Measurements from ENCODE around the gene TRIM40.
"Not testable (repeated sequence)": the region's sequence is repeated elsewhere in the genome, so short reads cannot be mapped to it uniquely, and the experiment has no call there.

The TRIM40 gene

DNA sequence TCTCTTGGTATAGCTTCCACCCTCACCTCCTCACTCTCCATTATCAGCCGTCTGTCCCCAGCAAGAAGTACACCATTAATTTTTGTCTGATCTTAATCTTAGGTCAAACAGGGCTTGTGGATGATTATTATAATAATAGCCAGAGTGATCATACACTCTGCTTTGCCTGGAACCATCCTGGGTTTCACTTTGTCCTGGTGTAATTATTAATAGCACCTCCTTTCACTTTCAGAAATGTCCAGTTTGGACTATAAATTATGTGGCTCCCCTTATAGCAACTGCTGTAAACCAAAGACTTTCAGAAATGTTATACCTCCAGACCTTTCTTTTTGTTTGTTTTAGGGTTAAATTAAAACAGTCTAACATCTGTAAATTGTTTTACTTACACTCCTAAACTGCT lies 22.1 kb upstream of the TRIM40 start:
- POLR2A ChIA-PET: no interaction called here
- no peaks in the 10 kb centered on the region for H3K4me1 ChIP-seq (ENCODE audit: control extremely low read depth in 1 of 4, control insufficient read depth in 4 of 4, insufficient read depth in 4 of 4, low read length in 3 of 4)
- H3K27ac ChIP-seq (ENCODE audit: insufficient read depth in 1 of 2, low read depth in 1 of 2, low read length in 2 of 2, poor library complexity in 1 of 2, severe bottlenecking in 2 of 2): no peak overlapping the region
- H3K9me3 ChIP-seq (ENCODE audit: control extremely low read depth in 1 of 5, control insufficient read depth in 4 of 5, insufficient read depth in 2 of 5, low read depth in 1 of 5, low read length in 4 of 5): no peaks in the 10 kb centered on the region
- H3K36me3 ChIP-seq (ENCODE audit: control insufficient read depth in 4 of 4, insufficient read depth in 4 of 4, low read length in 3 of 4): no peaks in the 10 kb centered on the region
- peaks cover 13 to 55% (median 28%) of the 10 kb centered on the region in 5 experiments for H3K27me3 ChIP-seq (replicated peaks in 2 of 5; ENCODE audit: control insufficient read depth in 4 of 5, insufficient read depth in 5 of 5, low read length in 4 of 5)
- H3K4me3 ChIP-seq (ENCODE audit: control insufficient read depth in 1 of 7, extremely low read depth in 1 of 7, insufficient read depth in 4 of 7, low read depth in 2 of 7, low read length in 6 of 7): no peak overlapping the region
- DNase-seq: no peak
- WGBS (ENCODE audit: insufficient coverage): no CpG with 5 or more reads among the region's 1 CpG
- CTCF ChIA-PET: interaction anchor here (1.1 to 4.0 kb wide), 3 partner anchors 11 to 27 kb away, joined by 3 to 25 read pairs (median 16); no protein-coding TSS in a partner anchor

DNA sequence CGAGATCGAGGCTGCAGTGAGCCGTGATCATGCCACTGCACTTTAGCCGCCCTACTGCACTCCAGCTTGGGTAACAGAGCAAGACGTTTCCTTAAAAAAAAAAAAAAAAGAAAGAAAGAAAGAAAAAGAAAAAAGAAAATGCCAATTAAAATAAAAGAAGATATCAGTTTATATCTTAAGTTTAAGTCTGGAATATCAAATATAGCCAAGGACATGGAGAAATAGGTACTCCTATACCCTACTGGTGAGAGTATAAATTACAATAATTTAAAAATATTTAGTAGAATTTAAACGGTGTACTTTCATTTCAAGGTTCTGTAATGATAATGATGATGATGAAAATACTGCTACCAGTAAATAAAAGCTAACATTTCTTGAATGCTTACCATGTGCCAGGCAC lies 19.2 kb upstream of the TRIM40 start:
- Histone ChIP-seq H3K4me3 (ENCODE audit: control insufficient read depth in 1 of 7, extremely low read depth in 1 of 7, insufficient read depth in 4 of 7, low read depth in 2 of 7, low read length in 6 of 7) (no peak overlapping the region), H3K27me3 (replicated peaks in 2 of 5; ENCODE audit: control insufficient read depth in 4 of 5, insufficient read depth in 5 of 5, low read length in 4 of 5) (peaks cover 8 to 35% (median 22%) of the 10 kb centered on the region in 5 experiments), H3K27ac (ENCODE audit: insufficient read depth in 1 of 2, low read depth in 1 of 2, low read length in 2 of 2, poor library complexity in 1 of 2, severe bottlenecking in 2 of 2) (no peak overlapping the region), H3K9me3 (ENCODE audit: control extremely low read depth in 1 of 5, control insufficient read depth in 4 of 5, insufficient read depth in 2 of 5, low read depth in 1 of 5, low read length in 4 of 5) (no peaks in the 10 kb centered on the region), H3K36me3 (ENCODE audit: control insufficient read depth in 4 of 4, insufficient read depth in 4 of 4, low read length in 3 of 4) (no peaks in the 10 kb centered on the region), H3K4me1 (ENCODE audit: control extremely low read depth in 1 of 4, control insufficient read depth in 4 of 4, insufficient read depth in 4 of 4, low read length in 3 of 4) (no peaks in the 10 kb centered on the region)
- ChIA-PET CTCF (interaction anchor here (0.6 to 2.5 kb wide), 5 partner anchors 9 to 1266 kb away, joined by 3 to 20 read pairs (median 3); no protein-coding TSS in a partner anchor), POLR2A (no interaction called here)
- WGBS (ENCODE audit: insufficient coverage): 93% methylated on average over 3 of the region's 6 CpGs
- no peak for DNase-seq

DNA sequence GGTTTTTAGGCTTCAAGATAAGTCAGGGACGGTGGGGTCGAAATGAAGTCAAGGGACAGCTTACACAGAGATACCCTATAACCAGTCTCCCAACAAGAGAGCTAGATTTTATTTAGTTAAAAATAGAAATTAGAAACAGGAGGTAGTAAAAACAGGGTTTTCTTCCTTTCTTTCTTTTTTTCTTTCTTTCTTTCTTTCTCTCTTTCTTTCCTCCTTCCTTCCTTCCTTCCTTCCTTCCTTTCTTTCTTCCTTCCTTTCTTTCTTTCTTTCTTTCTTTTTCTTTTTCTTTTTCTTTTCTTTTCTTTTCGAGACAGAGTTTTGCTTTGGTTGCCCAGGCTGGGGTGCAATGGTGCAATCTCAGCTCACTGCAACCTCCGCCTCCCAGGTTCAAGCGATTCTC lies 17.2 kb upstream of the TRIM40 start:
- H3K36me3 ChIP-seq (ENCODE audit: control insufficient read depth in 4 of 4, insufficient read depth in 4 of 4, low read length in 3 of 4); H3K9me3 ChIP-seq (ENCODE audit: control extremely low read depth in 1 of 5, control insufficient read depth in 4 of 5, insufficient read depth in 2 of 5, low read depth in 1 of 5, low read length in 4 of 5); H3K4me1 ChIP-seq (ENCODE audit: control extremely low read depth in 1 of 4, control insufficient read depth in 4 of 4, insufficient read depth in 4 of 4, low read length in 3 of 4); H3K27ac ChIP-seq (ENCODE audit: insufficient read depth in 1 of 2, low read depth in 1 of 2, low read length in 2 of 2, poor library complexity in 1 of 2, severe bottlenecking in 2 of 2); POLR2A ChIA-PET; H3K4me3 ChIP-seq (ENCODE audit: control insufficient read depth in 1 of 7, extremely low read depth in 1 of 7, insufficient read depth in 4 of 7, low read depth in 2 of 7, low read length in 6 of 7); DNase-seq: not testable (repeated sequence)
- WGBS (ENCODE audit: insufficient coverage): 93% methylated on average over 2 of the region's 5 CpGs
- H3K27me3 ChIP-seq (replicated peaks in 2 of 5; ENCODE audit: control insufficient read depth in 4 of 5, insufficient read depth in 5 of 5, low read length in 4 of 5): peaks cover 2 to 17% (median 6%) of the 10 kb centered on the region in 5 experiments
- CTCF ChIA-PET: interaction anchor here (1.3 to 1.5 kb wide), 2 partner anchors 12 to 17 kb away, joined by 3 to 5 read pairs; no protein-coding TSS in a partner anchor

GRCh38 chr6:30121446-30122366 lies 14.2 kb upstream of the TRIM40 start:
- H3K27me3 ChIP-seq (replicated peaks in 2 of 5; ENCODE audit: control insufficient read depth in 4 of 5, insufficient read depth in 5 of 5, low read length in 4 of 5): peaks cover 0 to 19% (median 3%) of the 10 kb centered on the region in 5 experiments
- 94% methylated on average over 8 of the region's 10 CpGs for WGBS (ENCODE audit: insufficient coverage)
- DNase-seq: no peak
- no peak overlapping the region for H3K27ac ChIP-seq (ENCODE audit: insufficient read depth in 1 of 2, low read depth in 1 of 2, low read length in 2 of 2, poor library complexity in 1 of 2, severe bottlenecking in 2 of 2)
- no peak overlapping the region for H3K4me3 ChIP-seq (ENCODE audit: control insufficient read depth in 1 of 7, extremely low read depth in 1 of 7, insufficient read depth in 4 of 7, low read depth in 2 of 7, low read length in 6 of 7)
- H3K4me1 ChIP-seq (ENCODE audit: control extremely low read depth in 1 of 4, control insufficient read depth in 4 of 4, insufficient read depth in 4 of 4, low read length in 3 of 4): no peaks in the 10 kb centered on the region
- no peaks in the 10 kb centered on the region for H3K36me3 ChIP-seq (ENCODE audit: control insufficient read depth in 4 of 4, insufficient read depth in 4 of 4, low read length in 3 of 4)
- CTCF ChIA-PET: interaction anchor here (0.6 to 1.5 kb wide), 5 partner anchors 10 to 375 kb away, joined by 3 to 4 read pairs (median 3); no protein-coding TSS in a partner anchor
- POLR2A ChIA-PET: no interaction called here
- no peaks in the 10 kb centered on the region for H3K9me3 ChIP-seq (ENCODE audit: control extremely low read depth in 1 of 5, control insufficient read depth in 4 of 5, insufficient read depth in 2 of 5, low read depth in 1 of 5, low read length in 4 of 5)

GRCh38 chr6:30122515-30122914 lies 13.4 kb upstream of the TRIM40 start:
- ChIA-PET POLR2A (no interaction called here), CTCF (interaction anchor here (1.0 to 1.2 kb wide), 4 partner anchors 9 to 45 kb away, joined by 3 to 4 read pairs (median 3); no protein-coding TSS in a partner anchor)
- no peak overlapping the region for H3K27ac ChIP-seq (ENCODE audit: insufficient read depth in 1 of 2, low read depth in 1 of 2, low read length in 2 of 2, poor library complexity in 1 of 2, severe bottlenecking in 2 of 2)
- H3K4me3 ChIP-seq (ENCODE audit: control insufficient read depth in 1 of 7, extremely low read depth in 1 of 7, insufficient read depth in 4 of 7, low read depth in 2 of 7, low read length in 6 of 7): no peak overlapping the region
- H3K27me3 ChIP-seq (replicated peaks in 2 of 5; ENCODE audit: control insufficient read depth in 4 of 5, insufficient read depth in 5 of 5, low read length in 4 of 5): peaks cover 0 to 27% (median 3%) of the 10 kb centered on the region in 5 experiments
- WGBS (ENCODE audit: insufficient coverage): no CpG with 5 or more reads among the region's 2 CpGs
- H3K9me3 ChIP-seq (ENCODE audit: control extremely low read depth in 1 of 5, control insufficient read depth in 4 of 5, insufficient read depth in 2 of 5, low read depth in 1 of 5, low read length in 4 of 5): no peaks in the 10 kb centered on the region
- no peaks in the 10 kb centered on the region for H3K36me3 ChIP-seq (ENCODE audit: control insufficient read depth in 4 of 4, insufficient read depth in 4 of 4, low read length in 3 of 4)
- no peak for DNase-seq
- H3K4me1 ChIP-seq (ENCODE audit: control extremely low read depth in 1 of 4, control insufficient read depth in 4 of 4, insufficient read depth in 4 of 4, low read length in 3 of 4): peaks cover 0 to 3% (median 0%) of the 10 kb centered on the region in 4 experiments

DNA sequence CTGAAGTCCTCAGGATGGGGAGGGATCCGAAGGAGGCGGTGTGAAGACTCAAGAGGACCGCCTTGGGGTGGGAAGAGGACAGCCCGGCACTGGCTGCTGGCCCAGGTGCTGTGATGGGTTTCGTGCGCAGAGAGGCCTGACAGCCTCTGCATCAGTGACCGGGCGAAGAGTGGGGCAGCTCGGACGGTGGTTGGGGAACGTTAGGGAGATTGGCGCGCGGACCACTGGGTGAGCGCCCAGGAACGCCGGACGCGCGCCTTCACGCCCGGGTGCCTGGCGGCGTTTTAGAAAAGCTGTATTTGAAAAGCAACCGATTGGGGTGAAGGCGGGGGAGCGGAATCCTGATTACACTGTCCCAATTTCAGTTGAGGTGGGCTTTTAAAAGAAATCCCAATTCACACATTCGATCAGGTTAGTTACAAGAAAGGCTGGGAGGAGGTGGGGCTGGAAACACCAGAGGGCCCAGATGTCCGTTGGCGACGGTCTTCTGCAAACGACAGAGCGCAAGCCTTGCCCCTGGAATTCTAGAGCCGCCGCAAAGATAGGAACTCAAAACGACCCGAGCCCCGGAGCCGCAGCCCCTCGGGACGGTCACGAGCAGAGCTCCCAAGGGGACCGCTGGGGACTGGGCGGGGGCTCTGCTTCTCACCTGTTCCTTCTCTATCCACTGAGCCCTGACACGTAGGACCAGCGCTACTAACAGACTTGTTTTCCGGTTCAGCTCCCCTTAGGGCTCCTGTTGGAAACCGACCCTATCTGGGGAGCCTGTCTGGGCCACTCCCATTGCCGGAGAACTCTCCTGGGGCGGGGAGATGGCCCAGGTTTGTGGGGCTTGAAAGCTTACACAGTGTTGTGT lies 8.5 kb upstream of the TRIM40 start:
- H3K4me1 ChIP-seq (ENCODE audit: control extremely low read depth in 1 of 4, control insufficient read depth in 4 of 4, insufficient read depth in 4 of 4, low read length in 3 of 4): peaks cover 0 to 12% (median 5%) of the 10 kb centered on the region in 4 experiments
- no peak overlapping the region for H3K27ac ChIP-seq (ENCODE audit: insufficient read depth in 1 of 2, low read depth in 1 of 2, low read length in 2 of 2, poor library complexity in 1 of 2, severe bottlenecking in 2 of 2)
- peak overlapping the region in 2 of 7 experiments; percentile 1 to 14 for H3K4me3 ChIP-seq (ENCODE audit: control insufficient read depth in 1 of 7, extremely low read depth in 1 of 7, insufficient read depth in 4 of 7, low read depth in 2 of 7, low read length in 6 of 7)
- H3K9me3 ChIP-seq (ENCODE audit: control extremely low read depth in 1 of 5, control insufficient read depth in 4 of 5, insufficient read depth in 2 of 5, low read depth in 1 of 5, low read length in 4 of 5): no peaks in the 10 kb centered on the region
- 33% methylated on average over 50 of the region's 50 CpGs for WGBS (ENCODE audit: insufficient coverage)
- peaks cover 15 to 69% (median 29%) of the 10 kb centered on the region in 5 experiments for H3K27me3 ChIP-seq (replicated peaks in 2 of 5; ENCODE audit: control insufficient read depth in 4 of 5, insufficient read depth in 5 of 5, low read length in 4 of 5)
- H3K36me3 ChIP-seq (ENCODE audit: control insufficient read depth in 4 of 4, insufficient read depth in 4 of 4, low read length in 3 of 4): no peaks in the 10 kb centered on the region
- POLR2A ChIA-PET: no interaction called here
- DNase-seq: no peak
- CTCF ChIA-PET: interaction anchor here (0.8 to 4.7 kb wide), 5 partner anchors 8 to 279 kb away, joined by 3 to 58 read pairs (median 3); no protein-coding TSS in a partner anchor
